Amygdala (tissue), 56 donors: ENCODE data around the gene PTCRA.
A peak's percentile ranks its signal among the peaks of the same experiment; 100 is the strongest.
"Not testable (repeated sequence)": the region's sequence is repeated elsewhere in the genome, so short reads cannot be mapped to it uniquely, and the experiment has no call there.

Experiments used
- DNase-seq, 56 donors: peaks; one replicate each; lab custom pipeline; 2025; lab: John Stamatoyannopoulos, UW

Gene PTCRA

GRCh38 chr6:42938987-42939809 is 23.3 kb downstream of the PTCRA start:
- no peak for DNase-seq

- DNase-seq: no peak
Observed at GRCh38 chr6:42939810-42940167, 23.9 kb downstream of the PTCRA start.

- DNase-seq: no peak
Observed at GRCh38 chr6:42940493-42941045, 24.7 kb downstream of the PTCRA start.

GRCh38 chr6:42941356-42941755 is 25.5 kb downstream of the PTCRA start:
- not testable (repeated sequence) for DNase-seq

GRCh38 chr6:42942444-42942843 is 26.6 kb downstream of the PTCRA start:
- no peak for DNase-seq

- no peak for DNase-seq
Observed at GRCh38 chr6:42947950-42948349, 32.1 kb downstream of the PTCRA start.

- no peak for DNase-seq
Observed at GRCh38 chr6:42952389-42952788, 36.5 kb downstream of the PTCRA start.

GRCh38 chr6:42954405-42954804 is 38.6 kb downstream of the PTCRA start:
- DNase-seq: not testable (repeated sequence)

- no peak for DNase-seq
Observed at GRCh38 chr6:42958125-42958524, 42.3 kb downstream of the PTCRA start.

- no peak for DNase-seq
Observed at GRCh38 chr6:42959917-42960242, 44.0 kb downstream of the PTCRA start.

GRCh38 chr6:42960243-42961019 is 44.6 kb downstream of the PTCRA start, which contains the start of gene GNMT:
Gene GNMT (plus strand): TSS chr6:42960754. CDS start chr6:42960768, 14 bp downstream.
- peak in 9 of 56 donors; percentile 4 to 33 (median 14) for DNase-seq

- DNase-seq: no peak
Observed at GRCh38 chr6:42961020-42961470, 45.2 kb downstream of the PTCRA start.

- DNase-seq: peak in 1 of 56 donors; percentile 25
Observed at GRCh38 chr6:42962096-42962495, 46.2 kb downstream of the PTCRA start.

GRCh38 chr6:42962502-42963178 is 46.8 kb downstream of the PTCRA start:
- no peak for DNase-seq

- no peak for DNase-seq
Observed at GRCh38 chr6:42963179-42963854, 47.5 kb downstream of the PTCRA start.

- DNase-seq: no peak
Observed at GRCh38 chr6:42963855-42964605, 48.2 kb downstream of the PTCRA start.

GRCh38 chr6:42966571-42966970 is 50.7 kb downstream of the PTCRA start:
- no peak for DNase-seq

GRCh38 chr6:42967228-42967627 is 51.4 kb downstream of the PTCRA start:
- no peak for DNase-seq

- no peak for DNase-seq
Observed at GRCh38 chr6:42968126-42968701, 52.4 kb downstream of the PTCRA start.
